ENCODE measurements around the gene PTPRN2. TPM values are rescaled to one million over a fixed set of nuclear protein-coding genes. Genes with fewer than 3 reads are reported as not detected.
A peak's percentile ranks its signal among the peaks of the same experiment; 100 is the strongest.

PTPRN2 gene
- total RNA-seq, 1 donor from 2014 or later, result 11.4 TPM

GRCh38 chr7:158010961-158011693 is 576.5 kb downstream of the PTPRN2 start:
- no peaks in the 10 kb centered on the region for H3K9me3 Mint-ChIP-seq (ENCODE audit: low read depth)
- DNase-seq (ENCODE audit: low spot score, unreplicated experiment), result no peak
- no peak overlapping the region for H3K4me3 Mint-ChIP-seq (ENCODE audit: low read depth)
- peaks cover 19% of the 10 kb centered on the region for H3K27me3 Mint-ChIP-seq
- no peak overlapping the region for H3K27ac Mint-ChIP-seq
- no peaks in the 10 kb centered on the region for H3K36me3 Mint-ChIP-seq (ENCODE audit: insufficient read depth)
- no peak for TF ChIP-seq CTCF (IDR thresholded peaks at IDR 0.05; ENCODE audit: unreplicated experiment)
- peaks cover 17% of the 10 kb centered on the region for H3K4me1 Mint-ChIP-seq (ENCODE audit: low read depth)

- Mint-ChIP-seq H3K27ac (peak overlapping the region; percentile 69), H3K9me3 (ENCODE audit: low read depth) (no peaks in the 10 kb centered on the region), H3K4me3 (ENCODE audit: low read depth) (no peak overlapping the region), H3K4me1 (ENCODE audit: low read depth) (peaks cover 14% of the 10 kb centered on the region), H3K36me3 (ENCODE audit: insufficient read depth) (no peaks in the 10 kb centered on the region), H3K27me3 (peaks cover 21% of the 10 kb centered on the region)
- no peak for TF ChIP-seq CTCF (IDR thresholded peaks at IDR 0.05; ENCODE audit: unreplicated experiment)
- DNase-seq (ENCODE audit: low spot score, unreplicated experiment), result no peak
Measured at GRCh38 chr7:158009886-158010285, 577.7 kb downstream of the PTPRN2 start.

- Mint-ChIP-seq H3K27ac (peak overlapping the region; percentile 71), H3K9me3 (ENCODE audit: low read depth) (no peaks in the 10 kb centered on the region), H3K36me3 (ENCODE audit: insufficient read depth) (no peaks in the 10 kb centered on the region), H3K4me1 (ENCODE audit: low read depth) (peaks cover 14% of the 10 kb centered on the region), H3K27me3 (peaks cover 21% of the 10 kb centered on the region), H3K4me3 (ENCODE audit: low read depth) (no peak overlapping the region)
- DNase-seq (ENCODE audit: low spot score, unreplicated experiment), result no peak
- no peak for TF ChIP-seq CTCF (IDR thresholded peaks at IDR 0.05; ENCODE audit: unreplicated experiment)
Measured at GRCh38 chr7:158008267-158008666, 579.4 kb downstream of the PTPRN2 start.

- Mint-ChIP-seq H3K27ac (peak overlapping the region; percentile 73), H3K9me3 (ENCODE audit: low read depth) (no peaks in the 10 kb centered on the region), H3K4me1 (ENCODE audit: low read depth) (peaks cover 14% of the 10 kb centered on the region), H3K36me3 (ENCODE audit: insufficient read depth) (no peaks in the 10 kb centered on the region), H3K27me3 (peaks cover 21% of the 10 kb centered on the region), H3K4me3 (ENCODE audit: low read depth) (no peak overlapping the region)
- TF ChIP-seq CTCF (IDR thresholded peaks at IDR 0.05; ENCODE audit: unreplicated experiment), result no peak
- no peak for DNase-seq (ENCODE audit: low spot score, unreplicated experiment)
Measured at GRCh38 chr7:158007697-158008257, 579.8 kb downstream of the PTPRN2 start.

GRCh38 chr7:158006841-158007696 is 580.6 kb downstream of the PTPRN2 start:
- H3K36me3 Mint-ChIP-seq (ENCODE audit: insufficient read depth), result no peaks in the 10 kb centered on the region
- peaks cover 19% of the 10 kb centered on the region for H3K27me3 Mint-ChIP-seq
- no peak for DNase-seq (ENCODE audit: low spot score, unreplicated experiment)
- no peak overlapping the region for H3K4me3 Mint-ChIP-seq (ENCODE audit: low read depth)
- no peak overlapping the region for H3K27ac Mint-ChIP-seq
- peaks cover 14% of the 10 kb centered on the region for H3K4me1 Mint-ChIP-seq (ENCODE audit: low read depth)
- no peak for TF ChIP-seq CTCF (IDR thresholded peaks at IDR 0.05; ENCODE audit: unreplicated experiment)
- H3K9me3 Mint-ChIP-seq (ENCODE audit: low read depth), result no peaks in the 10 kb centered on the region
